ENCODE results near the gene CCDC9B.

Gene CCDC9B

DNA sequence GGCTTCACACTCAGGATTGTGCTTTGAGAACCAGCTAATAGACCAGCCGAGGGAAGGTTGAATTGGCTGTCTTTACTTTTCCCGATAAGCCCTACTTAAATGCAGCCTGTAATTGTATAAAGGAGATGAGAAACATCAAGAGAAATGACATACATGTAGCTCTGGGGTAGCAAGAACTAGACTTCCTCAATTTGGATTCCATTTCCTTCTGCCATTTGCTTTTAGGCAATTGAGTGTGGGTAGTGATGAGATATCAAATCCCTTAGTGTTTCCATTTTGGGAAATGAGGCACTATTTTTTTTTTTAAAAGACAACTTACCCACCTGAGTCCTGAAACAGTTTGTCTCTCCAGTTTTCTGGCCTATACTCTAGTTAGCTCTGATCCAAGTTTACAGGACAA lies 15.0 kb downstream of the CCDC9B start:
- no peak for DNase-seq

DNA sequence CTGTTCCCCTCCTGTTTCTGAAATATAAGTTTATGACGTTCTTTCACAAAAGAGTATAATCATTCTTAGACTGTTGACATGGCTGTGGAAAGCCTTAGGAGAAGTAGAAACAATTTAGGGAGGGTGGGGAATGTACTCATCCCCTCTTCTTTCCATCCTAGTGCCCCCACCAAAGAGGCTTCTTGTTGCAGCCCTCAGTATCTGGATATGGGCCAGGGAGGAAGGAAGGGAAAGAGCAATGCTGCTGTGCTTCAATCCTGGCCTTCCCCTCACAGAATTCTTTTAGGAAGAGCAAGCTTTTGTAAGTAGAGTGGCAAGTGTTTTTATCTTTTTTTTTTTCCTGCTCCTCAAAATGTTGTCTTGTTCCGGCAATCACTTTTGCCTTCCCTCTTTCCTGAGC lies 15.6 kb downstream of the CCDC9B start:
- DNase-seq, result no peak

DNA sequence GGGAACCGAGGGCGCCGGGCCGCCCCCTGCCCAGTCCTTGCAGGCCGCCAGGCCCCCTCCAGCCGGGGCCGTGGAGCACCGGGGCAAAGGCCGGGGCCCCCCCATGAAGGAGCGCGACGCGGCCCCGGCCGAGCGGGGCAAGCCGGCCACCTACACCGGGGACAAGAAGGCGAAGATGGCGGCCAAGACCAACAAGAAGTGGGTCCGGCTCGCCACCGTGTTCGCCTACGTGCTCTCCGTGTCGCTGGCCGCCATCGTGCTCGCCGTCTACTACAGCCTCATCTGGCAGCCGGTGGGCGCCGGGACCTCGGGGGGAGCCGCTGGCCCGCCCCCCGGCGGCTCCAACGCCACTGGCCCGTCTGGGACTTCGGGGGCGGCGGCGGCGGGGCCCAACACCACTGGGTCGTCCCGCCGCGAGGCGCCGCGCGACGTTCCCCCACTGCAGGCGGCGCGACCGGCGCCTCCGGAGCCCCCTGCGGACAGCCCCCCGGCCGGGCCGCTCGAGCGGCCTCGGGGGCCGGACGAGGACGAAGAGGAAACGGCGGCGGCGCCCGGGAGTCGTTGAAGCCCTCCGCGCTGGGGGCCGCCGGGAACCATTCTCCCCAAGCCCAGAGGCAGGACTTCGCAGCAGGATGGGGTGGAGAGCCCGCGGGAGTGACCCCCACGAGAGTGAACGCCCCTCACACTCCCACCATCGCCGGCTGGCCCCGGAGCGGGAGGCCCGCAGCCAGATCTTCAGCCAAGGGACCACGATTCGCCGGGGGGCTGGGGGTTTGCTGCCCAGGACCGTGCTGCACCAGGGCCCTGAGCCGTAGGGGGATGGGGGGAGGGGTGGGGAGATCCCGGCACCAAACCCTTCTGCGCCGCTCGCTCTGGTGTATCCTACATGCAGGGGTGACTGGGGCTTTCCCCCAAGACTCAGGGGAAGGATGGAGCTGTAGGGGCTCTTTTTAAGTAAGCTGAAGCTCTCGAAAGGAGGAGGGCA lies 16.5 kb downstream of the CCDC9B start:
- peak; percentile 36 for DNase-seq

DNA sequence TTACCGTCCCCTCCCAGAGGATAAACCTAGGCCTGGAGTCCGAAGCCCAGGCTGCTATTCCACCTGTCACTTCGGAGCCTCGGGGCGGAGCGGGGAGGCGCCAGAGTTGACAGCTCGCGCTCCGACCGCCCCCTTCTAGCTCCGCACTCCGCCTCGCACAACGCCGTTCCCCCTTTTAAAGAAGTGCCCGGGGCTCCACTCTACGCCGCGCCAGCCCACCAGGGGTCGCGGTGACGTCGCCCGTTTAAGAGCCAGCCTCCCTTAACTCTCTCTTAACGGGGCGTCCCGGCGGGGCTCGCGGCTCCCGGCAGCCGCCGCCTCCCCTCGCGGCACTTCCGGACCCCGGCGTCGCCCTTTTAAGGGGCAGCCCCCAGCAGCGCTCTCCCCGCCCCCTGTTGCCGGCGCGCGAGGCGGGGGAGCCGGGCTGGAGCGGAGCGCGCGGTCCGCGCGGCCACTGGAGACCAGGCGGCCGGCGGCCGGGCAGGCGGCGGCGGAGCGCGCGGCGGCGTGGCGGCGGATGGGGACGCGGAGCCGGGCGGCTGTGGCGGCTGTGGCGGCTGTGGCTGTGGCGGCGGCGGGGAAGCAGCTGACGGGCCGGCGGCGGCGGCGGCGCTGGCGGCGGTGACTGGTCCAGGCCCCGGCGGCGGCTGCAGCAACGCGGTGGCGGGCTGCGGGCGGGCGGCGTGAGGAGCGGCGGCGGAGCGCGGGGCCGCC lies 17.3 kb downstream of the CCDC9B start, which contains the start of gene INAFM2:
INAFM2 (plus strand) TSS at position 454 of the 714 bp plus-strand sequence. CDS start 364 bp downstream, outside the sequence.
- DNase-seq, result peak; percentile 89

DNA sequence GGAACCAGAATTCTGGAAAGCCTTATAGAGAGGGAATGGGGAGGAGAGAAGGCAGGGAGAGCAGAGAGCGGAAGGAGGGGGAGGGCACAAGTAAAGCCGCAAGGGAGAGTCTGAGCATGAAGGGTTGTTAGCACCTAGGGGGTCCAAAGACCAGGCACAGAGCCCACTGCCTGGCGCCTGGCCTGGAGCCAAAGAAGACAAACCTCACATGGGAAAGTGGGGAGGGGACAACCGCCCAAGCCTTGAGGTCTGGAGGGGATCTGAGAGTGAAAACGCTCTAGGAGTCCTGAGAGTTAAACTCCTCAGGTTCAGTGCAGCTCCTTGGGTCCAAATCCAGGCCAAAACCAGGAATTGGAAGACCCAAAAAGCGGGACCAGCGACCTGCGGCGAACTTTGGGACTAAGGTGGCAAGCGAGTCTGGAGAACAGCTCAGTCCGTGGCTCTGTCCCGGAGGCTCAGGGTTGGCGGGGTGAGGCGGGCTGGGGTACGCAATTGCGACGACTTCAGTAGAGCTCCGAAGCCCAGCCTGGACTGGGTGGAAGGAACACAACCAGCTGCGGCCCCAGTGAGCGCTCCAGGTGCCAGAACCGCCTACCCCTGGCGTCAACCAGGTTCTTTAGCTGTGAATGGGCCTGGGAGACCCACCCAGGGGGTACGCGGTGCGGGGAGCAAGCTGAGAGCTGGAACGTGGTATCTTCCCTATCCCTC lies 18.1 kb downstream of the CCDC9B start:
- DNase-seq, result no peak

DNA sequence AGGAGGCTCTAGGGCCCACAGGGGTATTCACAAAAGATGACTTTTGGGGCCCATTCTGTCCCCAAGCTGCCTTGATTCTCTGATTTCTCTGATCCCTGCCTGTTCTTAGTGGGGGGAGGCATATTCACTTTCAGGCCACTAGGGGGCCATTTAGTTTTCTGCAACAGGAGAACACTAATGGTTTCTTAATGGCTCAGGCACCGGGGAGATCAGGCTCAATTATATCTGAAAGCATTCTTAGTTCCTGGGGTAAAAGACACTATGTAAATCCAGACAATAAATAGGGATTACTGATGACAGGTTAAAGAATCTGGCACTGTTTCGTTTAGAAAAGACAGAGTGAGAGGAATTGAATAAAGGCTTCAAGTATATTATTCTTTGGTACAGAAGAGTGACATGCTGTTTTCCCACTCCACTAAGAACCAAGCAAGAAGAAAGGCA lies 19.8 kb downstream of the CCDC9B start:
- DNase-seq, result peak; percentile 37

DNA sequence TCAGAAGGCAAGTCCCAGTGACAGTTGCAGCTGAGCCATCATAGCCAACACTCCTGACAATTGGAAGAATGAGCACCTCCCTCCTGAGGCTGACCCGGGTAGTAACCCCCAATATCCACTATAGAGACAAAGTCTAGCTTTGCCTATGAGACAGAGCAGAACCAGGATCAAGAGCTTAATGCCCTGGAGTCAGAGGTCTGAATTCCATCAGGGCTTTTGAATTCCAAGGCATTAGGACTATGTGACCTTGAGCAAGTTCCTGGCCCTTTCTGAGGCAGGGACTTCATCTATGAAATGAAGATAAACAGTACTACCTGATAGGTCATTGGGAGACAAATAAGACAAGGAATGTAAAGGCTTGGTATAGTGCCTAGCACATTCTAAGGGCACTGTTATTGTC lies 20.3 kb downstream of the CCDC9B start:
- no peak for DNase-seq

DNA sequence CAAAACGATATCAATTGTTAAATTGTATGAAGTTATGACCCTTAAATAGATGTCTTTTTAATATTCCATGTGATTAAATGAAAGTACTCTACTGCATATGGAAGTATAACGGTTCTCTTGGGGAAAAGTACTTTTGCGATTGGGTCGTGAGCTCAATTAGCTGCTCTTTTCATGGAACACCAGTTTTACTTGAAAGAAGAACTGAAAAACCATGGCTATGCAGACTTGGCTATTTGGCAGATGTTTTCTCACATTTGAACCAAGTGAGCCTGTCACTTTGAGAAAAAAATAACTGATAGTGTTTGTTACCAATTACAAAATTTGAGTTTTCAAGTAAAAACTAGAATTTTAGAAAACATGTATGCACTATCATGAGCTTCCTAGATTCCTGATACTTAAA lies 23.2 kb downstream of the CCDC9B start:
- DNase-seq, result no peak

DNA sequence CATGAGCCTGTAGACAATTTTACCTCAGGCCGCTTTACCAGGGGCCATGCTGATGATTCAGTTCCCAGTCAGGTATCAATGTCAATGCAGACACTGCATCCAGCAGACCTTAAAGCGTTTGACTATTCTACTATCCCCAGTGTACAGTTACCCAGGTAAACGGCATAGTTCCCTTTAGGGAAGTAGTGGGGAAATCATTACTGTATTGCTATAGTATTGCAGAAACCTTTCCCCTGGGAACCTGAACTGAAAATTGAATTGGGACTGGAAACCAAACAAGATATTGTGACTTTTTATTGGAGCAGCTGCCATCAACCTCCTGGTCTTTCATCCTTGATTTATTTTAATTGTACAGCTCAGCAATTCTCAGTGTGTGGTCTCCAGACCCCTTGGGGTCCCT lies 23.8 kb downstream of the CCDC9B start:
- DNase-seq, result no peak

DNA sequence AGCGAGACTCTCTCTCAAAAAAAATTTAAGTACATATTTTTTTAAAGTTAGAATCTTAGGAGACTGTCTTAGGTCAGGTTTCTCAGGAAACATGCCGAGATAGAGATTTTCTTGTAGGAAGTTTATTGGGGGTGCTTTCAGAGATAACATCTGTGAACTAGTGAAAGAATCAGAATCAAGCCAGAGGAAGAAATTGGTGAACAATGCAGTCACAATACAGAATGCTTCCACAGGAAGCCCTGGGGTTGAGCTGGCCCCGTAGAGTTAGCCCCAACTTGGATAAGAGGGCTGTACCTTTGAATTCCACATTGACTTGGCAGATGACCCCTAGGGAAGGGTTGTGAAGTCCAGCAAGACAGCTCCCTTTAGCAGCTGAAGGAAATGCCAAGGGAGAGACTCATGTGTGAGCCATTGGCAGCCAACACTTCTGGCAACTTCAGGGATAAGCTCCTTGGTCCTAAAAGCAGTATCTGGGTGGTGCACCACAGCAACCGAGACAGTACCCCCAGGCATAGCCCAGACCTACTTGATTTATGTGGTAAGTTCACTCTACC lies 25.9 kb downstream of the CCDC9B start:
- no peak for DNase-seq

DNA sequence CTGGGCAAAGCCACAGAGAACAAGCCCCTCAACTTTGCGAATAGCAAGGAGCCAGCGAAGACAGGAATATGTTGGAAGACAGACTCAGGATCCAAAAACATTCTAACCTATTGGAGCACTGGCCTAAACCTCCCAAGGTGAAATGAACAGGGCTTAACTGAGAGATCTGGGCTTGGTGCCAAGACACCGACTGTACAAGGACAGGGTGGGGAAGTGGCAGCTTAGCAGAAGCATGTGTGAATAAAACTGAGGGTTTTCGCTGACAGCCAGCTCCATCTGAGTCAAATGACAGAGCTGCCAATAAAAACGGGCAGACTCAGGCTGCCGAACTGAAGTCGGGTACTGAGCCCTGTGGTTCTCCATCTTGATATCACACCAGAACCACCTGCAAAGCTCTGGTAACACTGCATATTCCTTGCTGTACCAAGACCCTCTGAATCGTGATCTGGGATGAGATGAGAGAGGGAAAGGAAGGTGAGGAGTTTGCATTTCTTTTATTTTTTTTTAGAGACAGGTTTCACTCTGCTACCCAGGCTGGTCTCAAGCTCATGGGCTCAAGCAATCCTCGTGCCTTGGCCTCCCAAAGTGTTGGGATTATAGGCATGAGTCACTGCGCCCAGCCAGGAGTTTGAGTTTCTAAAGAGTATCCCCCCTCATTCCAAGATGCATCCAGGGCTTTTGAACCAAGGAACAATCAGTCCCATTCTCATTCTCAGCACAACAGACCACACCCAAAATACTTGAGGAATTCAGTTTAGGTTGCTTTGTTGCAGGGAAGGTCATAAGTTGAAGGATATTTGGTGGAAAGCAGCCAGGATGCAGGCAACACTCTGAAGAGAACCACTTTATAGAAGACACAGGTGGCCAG lies 27.0 kb downstream of the CCDC9B start:
- DNase-seq, result no peak

DNA sequence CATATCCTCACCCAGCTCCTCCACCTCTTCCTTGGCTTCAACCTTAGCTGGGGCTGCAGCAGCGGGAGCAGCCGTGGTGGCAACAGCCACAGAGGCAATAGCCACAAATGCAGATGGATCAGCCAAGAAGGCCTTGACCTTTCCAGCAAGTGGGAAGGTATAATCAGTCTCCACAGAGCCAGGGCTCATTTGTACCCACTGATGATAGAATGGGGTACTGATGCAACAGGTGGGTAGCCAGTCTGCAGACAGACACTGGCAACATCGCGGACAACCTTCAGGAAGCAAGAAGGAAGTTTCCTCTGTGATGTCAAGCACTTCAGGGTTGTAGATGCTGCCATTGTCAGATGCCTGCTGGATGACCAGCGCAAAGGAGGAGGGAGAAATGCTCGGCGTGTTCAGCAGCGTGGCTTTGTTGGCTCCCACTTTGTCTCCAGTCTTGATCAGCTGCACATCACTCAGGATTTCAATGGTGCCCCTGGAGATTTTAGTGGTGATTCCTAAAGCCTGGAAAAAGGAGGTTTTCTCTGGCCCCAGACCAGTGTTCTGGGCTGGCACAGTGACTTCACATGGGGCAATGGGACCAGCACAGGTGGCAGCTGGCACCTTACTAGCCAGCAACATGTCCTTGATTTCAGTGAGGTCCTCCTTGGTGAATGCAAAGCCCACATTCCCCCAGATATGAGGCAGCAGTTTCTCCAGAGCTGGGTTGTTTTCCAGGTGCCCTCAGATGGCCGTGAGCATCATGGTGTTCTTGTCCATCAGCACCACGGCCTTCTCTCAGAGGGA lies 28.2 kb downstream of the CCDC9B start:
- DNase-seq, result no peak

DNA sequence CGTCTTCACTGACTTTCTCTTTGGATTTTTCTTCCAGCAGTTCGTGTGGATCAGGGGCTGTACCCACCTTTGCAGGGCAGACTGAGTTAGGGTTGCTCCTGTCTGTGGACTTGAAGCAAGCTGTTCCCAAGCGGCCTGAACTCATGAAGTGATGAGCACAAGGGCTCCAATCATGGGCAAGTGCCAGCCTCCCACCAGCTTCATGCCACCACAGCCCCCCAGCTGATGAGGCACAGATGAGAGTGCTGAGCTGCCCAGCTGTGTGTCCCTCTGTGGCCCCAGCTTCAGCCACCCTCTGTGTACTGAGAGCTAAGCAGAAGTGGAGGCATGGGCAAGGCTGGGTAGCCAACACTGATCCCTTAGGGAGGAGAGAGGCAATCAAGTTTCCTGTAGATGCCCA lies 29.7 kb downstream of the CCDC9B start:
- no peak for DNase-seq

DNA sequence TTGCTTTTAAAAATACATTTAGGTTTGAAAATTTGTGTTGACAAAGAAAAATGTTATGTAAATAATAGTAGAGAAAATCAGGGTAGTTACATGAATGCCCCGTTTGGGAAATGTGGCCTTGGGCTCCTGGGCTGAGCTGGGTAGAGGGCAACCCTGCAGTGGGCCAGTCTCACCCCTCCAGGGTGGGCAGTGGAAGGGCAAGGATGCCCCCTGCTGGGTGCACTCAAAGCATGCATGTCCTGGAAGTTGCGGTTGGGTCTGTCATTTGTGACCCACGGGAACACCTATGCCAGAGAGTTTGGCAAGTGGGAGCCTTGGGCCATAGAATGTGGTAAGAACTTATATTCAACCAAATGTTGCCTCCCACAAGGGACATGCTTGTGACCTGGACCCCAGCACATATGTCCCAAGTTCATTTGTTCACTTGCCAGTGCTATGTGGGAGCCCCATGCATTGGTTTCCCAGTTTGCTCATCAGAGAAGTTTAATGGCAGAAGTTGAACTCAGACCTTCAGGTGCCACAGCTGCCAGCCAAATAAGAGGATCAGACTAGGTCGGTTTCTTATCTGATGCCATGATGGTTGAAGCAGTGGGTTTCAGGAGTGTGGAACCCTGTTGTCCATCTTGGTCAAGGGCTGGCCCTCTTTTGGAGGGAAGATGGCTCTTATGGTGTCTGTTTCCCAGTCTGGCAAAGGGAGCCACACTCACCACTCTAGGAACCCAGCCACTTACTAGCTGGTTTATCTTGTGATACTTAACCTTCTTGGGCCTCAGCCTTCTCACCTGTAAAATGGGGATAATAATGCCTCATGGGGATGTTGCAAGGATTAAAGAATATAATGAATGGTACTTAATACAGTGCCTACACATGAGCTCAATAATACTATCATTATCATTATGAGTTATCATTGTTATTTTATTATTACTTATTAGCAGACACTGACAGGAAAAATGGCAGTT lies 30.5 kb downstream of the CCDC9B start:
- peak; percentile 56 for DNase-seq

DNA sequence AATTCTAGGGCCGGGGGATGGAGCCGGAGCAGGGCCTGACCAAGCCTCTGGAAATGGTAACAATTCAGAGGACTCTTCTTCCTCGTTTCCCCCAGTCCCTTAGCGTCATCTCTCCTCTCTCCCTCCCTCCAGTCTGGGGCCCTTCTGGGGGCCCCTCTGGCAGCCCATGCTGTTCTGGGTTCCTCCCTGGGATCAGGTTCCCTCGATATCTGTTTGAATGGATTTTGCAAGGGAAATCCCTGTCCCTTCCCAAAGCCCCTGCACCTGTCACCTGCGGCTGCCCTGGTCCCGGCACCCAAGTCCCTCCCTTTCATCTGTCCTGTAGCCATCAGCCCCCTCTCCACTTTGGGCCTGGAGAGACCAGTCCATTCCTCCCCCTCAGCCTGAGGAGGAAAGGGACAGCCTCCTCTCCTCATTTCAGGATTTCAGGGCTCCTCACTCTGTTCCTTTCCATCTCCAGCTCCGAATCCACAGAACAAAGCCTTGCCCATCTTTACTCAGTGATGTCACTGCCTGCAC lies 31.3 kb downstream of the CCDC9B start:
- DNase-seq, result no peak

DNA sequence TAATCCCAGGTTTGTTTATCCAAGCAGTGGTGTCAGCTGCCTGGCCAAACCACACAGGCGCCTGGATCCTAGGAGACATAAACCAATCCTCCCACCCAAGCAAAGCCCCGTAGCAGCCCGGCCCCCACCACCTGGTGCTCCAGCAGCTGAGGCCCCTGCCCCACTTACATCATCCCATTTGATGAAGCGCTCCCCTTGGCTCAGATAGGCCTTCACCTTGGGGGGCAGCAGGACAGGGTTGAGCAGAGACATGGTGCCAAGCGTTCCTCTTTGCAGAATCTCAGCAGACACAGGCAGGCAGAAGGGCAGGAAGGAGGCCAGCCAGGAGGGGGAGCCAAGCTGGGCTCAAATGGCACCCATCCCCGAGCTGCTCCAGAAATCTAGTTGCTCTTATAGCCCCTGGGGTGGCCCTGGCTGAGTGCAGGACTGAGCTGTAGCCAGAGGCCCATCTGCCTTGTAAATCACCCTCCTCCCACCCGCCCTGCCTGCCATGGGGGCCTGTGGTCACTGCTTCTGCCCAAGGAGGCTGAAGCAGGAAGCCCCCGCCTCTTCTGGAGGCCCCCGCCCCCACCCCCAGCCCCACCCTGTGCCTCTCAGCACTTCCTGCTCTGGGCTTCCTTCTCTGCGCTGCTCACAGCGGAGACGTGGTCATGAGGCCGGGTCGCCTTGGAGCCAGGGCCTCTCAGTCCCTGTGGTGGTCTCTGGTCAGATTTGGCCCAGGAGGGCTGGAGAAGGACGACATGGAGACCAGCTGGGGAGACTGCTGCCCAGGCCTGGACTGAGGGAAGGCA lies 33.1 kb downstream of the CCDC9B start, which contains the start of gene PLCB2:
PLCB2 (minus strand) TSS at position 515 of the 791 bp plus-strand sequence; CDS start at position 252, 263 bp downstream.
- peak; percentile 67 for DNase-seq

DNA sequence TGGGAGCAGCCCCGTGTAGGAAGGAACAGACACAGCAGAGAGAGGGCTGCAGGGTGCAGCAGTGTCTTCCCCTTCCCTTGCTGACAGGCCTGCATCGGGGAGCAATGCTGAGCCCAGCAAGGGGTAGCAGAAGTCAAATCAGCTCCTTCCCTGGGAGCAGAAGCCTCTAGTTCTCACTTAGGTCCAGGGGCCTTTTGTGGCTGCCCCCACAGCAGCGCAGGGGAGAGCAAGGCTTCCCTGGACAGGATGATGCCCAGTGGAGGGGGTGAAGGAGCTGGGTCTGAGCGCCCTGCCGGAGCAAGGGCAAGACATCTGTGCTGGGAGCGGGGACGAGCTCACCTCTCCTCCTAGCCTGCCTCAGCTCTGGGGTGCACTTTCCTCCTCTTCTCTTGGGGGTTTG lies 33.8 kb downstream of the CCDC9B start:
- peak; percentile 14 for DNase-seq

DNA sequence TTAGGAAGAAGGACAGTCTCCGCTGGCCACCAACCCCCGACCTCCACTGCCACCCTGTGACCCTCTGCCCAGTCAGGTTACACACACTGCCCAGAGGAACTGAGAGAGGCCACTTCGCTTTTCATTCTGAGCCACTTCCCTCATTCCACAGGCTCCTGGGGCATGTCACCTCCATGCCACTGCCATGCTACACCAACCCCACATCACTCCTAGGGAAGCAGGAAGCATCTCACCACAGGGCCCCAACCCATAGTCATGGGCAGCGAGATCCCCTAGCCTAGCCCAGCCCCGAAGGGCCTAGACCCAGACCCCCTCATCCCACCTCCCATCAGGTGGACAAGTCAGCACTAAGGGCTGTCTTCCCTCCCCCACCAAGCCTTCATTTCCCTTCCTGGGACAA lies 34.4 kb downstream of the CCDC9B start:
- no peak for DNase-seq

DNA sequence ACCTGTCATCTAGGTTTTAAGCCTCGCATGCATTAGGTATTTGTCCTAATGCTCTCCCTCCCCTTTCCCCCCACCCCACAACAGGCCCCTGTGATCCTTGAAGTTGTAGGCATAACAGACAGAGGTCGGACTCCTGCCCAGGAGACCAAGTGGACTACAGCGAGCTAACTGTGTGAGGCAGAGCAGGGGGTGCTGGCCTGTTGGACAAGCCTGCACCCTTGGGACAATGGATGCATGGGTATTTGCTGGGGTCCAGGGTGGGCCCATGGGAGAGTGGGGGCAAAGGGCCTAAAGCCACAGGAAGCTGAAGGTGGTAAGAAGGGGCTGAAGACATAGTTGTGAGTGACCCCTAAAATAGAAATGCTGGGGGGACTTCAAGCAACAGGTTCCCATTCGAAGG lies 35.5 kb downstream of the CCDC9B start:
- no peak for DNase-seq
